HG02943 (cell line): ENCODE results near the gene KCNK15.
"Not testable (repeated sequence)": the region's sequence is repeated elsewhere in the genome, so short reads cannot be mapped to it uniquely, and the experiment has no call there.

Source experiments
- ATAC-seq: cut with Tn5 transposase; IDR thresholded peaks from one replicate; pipeline ENCODE4 v1.9.1; 2021; ENCODE audit warnings: mild to moderate bottlenecking, low read depth, moderate library complexity; ENCODE audit not compliant: unreplicated experiment

The KCNK15 gene

DNA sequence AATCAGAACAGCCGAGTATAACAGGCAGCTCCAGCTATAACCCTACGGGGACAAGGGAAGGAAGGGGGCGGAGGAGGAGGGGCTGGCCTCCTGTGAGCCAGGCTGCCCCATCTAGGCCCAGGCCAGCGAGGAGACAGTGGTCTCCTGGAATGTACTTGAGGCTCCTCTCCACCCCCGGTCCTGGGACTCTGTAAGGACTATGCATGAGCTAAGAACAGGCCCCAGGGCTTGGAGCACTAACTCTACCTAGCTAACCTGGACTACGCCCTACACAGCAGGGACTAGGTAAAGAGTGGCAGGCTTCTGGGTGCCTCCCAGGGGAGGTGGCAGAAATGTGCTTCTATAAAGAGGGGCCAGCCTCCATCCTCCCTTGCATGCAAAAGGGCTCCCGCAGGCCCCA lies 8.9 kb downstream of the KCNK15 start:
- no peak for ATAC-seq

DNA sequence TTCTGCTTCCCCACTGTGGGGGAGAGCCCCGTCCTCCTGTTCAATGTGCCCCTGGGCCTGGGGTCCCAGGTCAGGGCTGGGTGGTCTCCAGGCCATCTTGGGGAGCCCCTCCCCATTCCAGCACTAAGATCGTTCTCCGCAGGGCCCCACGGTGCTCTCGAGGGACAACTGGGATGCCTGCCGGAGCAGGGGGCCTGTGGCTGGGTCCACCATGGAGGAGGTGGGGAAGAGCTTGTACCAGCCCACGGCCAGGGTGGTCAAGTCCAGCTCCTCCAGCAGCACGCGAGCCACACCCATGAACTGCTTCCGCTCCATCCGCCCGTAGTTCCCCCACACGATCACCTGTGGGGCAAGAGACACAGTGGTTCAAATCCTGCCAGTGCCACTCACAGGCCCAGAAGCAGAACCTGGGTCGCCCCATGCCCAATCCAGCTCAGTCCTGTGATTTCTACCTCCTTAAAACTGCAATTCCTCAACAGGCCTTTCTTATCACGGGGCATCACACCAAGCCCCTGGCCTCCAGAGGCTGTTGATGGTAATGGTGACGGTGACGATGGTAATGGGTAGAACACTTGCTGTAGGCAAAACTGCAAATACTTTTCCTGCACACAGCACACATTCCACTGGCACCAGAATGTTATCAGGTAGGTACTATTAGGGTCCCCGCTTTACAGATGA lies 10.5 kb downstream of the KCNK15 start:
- no peak for ATAC-seq

DNA sequence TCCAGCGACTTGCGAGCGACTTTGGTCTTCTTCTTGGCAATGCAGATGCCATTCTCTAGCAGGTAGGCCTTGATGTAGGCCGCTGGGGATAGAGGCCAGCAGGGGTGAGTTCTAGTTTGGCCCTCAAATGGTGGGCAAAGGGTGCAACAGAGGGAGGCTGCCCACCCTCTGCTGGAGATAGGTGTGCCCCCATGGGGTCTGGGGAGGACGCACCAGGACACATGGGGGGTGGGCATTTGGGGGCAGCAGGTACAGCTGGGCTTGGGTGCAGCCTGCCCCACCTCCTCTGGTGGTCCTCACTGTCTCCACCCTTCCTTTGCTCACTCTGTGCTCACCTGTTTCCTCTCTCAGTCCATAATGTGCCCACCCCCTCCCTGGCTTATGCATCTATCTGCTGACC lies 11.3 kb downstream of the KCNK15 start:
- no peak for ATAC-seq

DNA sequence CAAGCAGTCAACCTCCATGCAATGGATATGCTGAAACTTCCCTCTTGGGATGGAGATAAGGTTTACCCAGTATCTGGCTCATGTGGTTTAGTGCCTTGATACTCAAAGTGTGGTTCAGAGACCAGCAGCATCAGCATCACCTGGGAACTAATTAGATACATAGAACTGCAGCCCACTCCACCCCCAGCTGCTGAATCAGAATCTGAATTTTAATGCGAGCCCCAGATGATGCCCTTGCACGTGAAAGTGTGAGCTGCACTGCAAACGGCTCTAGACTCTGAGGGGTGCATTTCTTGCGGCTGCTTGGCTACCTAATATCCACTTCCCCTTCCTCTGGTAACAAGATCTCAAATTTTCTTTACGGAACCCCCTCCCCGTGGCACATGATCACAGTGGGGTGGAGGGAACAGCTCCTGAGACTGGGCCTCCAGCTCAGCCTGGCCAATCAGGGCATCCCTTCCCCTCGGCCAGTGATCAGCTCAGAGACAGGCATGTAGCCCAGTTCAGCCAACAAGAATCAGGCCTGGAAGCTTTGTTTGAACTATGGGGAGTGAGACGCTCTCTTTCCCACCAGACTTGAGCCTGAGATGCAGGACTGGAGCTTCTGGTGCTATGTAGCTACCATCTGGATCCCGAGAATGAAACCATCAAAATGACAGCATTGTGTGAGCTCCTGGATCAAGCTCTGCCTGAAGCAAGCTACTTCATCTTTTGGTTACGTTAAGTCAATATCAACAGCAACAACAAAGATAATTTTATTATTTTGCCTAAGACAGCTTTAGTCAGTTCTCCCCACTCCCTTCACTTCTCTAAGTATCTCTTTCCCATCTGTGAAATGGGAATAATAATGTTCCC lies 12.8 kb downstream of the KCNK15 start:
- no peak for ATAC-seq

DNA sequence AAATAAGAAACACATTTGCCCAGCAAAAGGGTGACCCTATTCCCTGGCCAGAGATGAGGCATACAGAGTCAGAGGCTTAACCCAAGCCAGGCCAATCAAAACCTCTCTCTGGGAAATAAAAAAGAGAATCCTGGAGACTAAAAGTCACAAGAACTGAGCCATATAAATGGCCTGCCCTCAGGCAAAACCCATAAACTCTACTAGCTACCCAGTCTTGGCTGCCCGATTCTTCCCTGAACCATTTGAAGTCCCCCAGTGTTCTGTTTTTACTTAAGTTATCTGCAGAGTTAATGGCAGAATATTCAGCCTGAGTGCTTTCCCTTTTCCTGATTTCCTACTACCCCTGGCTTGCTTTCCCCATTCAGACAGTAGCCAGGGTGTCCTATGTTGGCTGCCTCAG lies 13.9 kb downstream of the KCNK15 start:
- no peak for ATAC-seq

DNA sequence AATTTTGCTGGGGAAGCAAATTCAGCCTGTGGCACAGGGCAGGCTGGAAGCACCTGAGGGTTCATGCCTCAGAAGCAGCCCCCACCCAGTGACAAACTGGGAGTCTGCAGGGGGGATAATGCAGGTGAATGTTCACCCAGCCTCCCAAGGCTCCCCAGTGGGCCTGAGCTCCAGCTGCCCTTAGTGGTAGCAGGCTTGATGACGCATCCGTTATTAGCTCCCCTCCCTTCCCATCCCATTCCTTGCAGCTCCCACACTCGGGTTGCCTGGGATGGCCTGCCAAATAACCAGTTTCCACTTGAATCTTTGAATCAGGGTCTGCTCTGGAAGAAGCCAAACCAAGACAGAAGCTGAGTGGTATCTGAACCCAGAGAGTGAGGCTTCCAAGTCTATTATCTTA lies 15.8 kb downstream of the KCNK15 start:
- ATAC-seq: no peak

DNA sequence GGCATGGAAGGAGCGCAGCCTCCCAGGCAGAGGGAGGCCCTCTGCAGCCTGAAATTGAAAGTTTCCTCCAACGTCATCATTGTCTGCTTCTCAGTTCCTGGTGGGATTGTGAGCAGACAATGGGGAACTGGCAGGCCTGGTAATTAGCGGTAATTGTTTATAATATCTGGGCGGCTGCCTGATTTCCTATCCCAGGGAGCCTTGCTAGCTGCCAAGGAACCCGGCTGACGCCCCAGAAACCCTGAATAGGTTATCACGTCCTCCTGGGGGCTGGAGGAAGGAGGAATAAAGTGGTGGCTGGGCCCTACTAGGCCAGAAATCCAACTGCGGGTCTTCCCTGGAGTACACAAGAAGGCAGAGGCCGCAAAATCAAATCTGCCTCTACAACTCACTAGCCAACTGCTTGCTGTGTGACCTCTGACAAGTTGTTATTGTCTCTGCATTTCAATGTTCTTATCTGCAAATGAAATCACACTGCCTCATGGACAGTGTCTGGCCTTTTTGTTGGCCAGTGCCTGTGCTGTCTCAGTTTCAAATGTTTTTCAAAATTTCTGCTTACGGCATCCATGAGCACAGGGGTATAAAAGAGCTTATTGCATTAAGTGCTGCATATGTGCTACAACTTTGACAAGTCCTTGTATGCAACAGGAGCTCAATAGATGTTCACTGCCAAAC lies 16.9 kb downstream of the KCNK15 start:
- ATAC-seq: no peak

DNA sequence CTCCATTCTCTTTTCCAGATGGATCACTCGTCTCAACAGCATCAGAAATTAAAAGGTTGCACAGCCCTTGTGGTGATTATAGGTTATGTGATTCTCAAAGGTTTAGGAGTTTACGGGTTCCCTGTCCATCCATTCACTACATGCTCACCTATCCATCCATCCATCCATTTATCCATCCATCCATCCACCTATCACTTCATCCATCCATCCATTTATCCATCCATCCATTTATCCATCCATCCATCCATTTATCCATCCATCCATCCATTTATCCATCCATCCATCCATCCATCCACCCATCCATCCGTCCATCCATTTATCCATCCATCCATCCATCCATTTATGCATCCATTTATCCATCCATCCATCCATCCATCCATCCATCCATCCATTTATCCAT lies 18.1 kb downstream of the KCNK15 start:
- not testable (repeated sequence) for ATAC-seq

DNA sequence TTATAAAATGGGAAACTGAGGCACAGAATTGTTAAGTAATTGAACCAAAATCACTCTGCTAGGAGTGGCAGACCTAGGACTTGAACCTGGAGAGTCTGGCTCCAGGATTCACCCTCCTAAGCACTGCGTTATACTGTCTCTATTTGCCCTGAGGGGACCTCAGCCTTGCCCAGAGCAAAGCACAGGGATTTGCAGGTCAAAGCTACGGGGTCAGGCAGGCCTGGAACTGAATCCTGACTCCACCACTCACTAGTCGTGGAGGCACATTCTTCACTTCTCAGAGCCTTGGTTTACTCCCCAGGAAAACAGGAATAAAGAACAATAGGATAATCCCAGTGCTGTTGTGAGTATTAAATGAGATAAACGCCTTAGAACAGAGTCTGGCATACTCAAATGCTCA lies 19.4 kb downstream of the KCNK15 start:
- no peak for ATAC-seq

DNA sequence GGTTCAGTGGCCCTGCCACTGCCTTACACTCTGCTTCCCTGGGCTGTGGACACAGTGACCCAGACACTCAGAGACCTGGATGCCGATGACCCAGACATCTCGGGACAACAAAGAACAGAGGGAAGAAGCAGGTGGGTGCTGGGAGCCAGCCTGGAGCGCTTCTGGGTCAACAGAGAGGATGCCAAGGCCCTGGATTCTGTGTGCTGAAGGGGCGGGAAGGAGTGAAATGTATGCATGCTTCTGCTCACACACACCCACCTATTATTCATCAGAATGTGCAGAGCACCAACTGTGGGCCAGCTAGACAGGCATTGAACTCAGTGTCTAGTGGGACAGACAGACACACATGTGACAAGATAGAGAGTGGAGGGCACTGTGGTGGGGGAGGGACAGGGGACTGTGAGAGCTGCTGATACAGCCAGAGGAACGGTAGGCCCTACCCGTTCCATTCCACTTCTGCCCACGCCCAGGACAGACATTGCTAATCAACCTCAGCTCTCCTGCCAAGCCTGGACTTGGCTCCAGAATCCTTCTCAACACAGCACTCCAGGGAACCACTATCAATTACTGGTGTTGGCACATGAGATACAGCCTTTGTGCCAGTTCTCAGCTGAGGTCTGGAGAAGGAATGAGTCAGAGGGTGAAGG lies 20.2 kb downstream of the KCNK15 start:
- no peak for ATAC-seq

DNA sequence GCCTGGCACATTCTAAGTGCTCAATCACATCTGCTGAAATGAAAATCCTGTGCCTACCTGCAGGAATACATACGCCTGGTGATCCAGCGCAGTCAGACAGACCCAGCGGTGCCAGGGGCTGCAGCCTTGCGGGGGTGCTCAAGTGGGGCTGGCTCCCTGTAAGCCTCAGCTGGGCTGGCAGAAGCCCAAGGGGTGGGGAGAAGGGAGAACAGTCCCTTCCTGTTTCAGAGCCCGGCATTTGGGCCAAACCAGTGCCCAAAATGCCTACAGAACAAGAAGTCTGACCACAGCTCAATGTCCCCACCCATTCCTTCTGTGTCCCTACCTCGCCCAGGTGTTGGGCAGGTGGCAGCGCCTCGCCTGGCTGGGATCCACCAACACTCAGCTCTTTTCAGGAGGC lies 22.6 kb downstream of the KCNK15 start:
- ATAC-seq: no peak

DNA sequence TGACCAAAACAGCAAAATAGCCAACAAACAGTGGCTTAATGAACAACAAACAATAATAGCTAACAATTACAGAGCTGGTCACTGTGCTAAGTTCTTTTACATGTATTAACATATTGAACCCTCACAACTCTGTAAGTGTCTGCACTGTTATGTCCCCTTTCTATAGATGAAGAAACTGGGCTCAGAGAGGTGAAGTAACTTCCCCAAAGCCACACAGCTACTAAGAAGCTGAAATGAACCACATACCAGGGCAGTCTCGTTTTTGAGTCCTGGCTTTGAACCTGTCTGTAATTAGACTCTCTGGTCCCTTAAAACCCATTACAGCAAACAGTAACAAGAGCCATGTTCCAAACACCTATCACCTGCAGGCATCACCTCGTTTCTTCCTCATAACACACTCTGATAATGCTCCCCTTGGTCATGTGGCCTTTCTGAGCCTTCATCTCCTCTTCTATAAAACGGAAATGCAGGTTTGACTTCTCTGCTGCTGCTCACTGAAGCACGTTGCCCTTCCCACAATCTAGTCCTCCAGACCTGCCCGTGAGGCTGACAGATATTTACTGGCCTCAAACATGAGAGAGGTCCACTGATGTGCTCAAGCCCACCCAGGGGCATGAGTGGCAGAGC lies 23.3 kb downstream of the KCNK15 start:
- ATAC-seq: no peak

DNA sequence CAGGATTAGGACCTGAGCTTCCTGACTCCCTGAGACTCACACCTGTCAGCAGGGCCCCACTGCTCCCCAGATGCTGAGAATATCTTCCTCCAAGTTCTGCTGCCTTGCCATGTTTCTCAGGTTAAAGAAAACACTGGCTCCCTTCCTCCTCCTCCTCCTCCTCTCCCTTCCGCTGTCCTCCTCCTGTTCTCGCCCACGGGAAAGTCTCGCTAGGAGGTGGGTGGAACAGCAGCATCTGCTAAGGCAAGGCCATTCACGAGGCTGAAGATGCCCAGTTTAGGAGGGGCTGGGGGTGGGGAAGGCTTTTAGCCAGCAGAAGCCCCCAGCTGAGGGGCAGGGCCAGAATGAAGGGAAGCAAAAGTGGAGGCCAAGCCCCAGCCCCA lies 23.8 kb downstream of the KCNK15 start:
- no peak for ATAC-seq

DNA sequence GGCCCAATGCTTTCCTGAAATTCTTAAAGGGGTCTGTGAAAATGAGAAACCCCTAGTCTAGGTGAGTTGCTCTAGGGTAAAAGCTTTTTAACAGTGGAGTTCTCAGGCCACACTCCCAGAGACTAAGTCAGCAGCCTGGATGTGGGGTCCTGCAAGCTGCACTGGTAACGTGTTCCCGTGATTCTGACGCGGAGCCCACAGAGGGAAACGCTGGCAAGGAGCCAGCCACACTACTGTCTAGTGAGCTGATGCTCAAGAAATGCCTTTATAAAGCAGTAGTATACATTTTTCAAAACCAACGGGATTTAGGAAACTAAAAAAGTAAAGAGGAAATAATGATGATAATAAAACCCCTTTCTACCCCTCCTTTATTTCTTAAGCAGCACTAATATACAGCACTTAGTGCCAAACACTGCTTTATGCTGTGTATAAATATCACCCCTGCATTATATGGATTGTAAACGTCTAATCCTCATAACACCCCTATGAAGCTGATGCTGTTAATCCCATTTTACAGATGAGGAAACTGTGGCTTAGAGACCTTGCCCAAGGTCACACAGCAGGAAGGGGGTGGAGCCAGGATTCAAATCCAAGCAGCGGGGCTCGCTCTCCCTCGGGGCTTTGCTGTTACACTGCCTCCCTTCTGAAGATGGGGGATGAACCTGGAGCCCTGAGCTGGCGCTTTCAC lies 25.0 kb downstream of the KCNK15 start:
- ATAC-seq: no peak

DNA sequence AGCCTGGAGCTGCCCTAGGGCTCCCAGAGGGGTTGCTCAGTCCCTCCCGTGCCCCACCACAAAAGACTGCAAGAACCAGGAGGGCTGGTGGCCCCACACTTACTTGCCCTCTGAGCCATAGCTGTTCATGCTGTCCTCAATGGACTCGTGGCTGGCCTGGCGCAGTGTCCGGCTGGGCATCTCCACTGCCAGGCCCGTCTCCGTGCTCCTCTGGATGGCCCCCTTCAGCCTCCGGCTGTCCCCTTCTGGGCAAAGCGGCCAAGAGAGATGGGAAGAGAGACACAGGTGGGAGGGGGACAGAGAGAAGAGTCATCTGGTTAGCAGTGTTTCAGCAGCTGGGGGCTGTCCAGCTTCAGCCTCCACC lies 25.5 kb downstream of the KCNK15 start:
- no peak for ATAC-seq

DNA sequence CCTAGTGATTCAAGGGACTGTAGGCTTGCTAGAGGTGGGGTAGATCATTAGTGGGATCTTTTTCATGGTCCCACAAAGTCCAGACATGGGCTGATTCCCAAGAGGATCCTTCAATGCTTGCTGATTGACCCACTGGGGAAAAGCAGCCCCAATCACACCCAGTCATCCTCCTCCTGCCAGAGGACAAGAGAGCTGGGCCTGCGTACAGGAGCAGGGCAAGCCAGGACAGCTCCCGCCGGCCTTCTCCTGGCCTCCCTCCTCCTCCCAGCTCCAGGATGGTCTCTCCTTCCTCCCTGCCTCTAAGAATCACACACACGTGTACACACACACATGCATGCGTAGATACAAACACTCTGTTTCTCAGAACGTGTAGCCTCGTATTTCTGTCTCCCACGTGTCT lies 27.0 kb downstream of the KCNK15 start:
- no peak for ATAC-seq

DNA sequence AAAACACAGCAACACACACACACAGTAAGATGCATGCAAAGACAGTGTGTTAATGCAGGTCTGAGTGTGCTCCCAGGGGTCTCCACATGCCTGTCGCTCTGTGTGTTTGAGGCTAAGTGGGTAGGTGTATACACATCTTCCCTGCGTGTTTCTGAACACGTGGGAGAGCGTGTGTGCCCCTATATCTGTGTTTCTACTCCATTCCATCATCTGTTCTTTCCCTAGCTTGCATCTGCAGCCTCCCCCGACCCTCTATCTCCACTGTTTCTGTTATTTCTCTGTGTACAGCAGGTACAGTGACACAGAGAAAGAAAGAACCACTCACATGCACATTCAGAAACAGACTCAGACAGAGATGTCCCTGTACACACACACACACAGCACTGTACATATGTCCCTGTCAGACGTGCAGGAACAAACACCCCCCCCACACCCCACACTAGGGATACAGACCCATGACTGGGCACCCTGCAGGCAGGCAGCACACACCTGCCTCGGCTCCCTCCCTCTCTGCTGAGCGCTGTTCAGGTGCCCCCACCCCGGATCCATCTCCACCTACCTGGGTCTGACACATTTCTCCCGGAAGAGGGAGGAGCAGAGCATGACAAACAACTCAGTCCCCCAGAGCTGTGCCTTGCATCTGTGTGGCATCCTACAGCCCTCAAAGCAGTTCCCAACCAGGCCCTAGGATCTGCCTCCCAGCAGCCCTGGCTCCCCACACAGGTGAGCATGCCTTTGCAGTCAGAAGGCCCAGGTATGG lies 27.6 kb downstream of the KCNK15 start:
- no peak for ATAC-seq

DNA sequence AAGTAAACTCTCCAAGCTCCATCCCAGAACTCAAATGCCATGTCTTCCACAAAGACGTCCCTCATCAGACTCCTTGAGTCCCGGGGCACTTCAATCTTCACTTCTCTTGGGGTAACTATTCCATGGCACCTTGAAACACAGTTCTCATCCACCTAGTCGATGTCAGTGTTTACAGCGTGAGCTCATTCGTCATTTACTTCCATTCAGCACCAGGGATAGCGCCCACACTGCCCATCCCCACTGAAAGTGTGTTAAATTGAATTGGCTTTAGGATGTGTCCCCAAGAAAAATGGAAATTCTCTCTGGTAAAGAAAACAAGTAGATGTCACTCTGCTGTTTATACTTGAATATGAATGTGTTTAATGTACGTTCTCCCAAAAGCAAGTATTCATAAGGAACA lies 31.3 kb downstream of the KCNK15 start:
- no peak for ATAC-seq

DNA sequence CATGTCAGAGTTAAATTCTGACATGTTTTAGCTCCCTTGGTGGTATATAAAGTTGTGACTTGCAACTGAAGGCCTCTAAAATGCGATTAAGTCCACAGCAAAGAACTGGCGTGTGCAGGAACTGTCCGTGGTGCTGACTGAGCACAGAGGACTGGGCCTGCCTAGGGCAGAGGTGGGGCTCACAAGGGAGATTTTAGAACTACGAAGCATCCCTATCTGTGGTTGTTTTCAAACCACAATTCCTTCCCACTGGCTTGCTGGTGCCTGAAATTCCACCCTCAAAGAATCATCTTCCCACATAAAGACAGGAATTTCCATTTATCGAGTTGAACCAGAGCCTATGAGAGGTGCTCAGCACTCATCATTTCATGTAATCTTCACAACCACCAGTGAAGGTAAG lies 34.6 kb downstream of the KCNK15 start:
- ATAC-seq: no peak
